ENCODE measurements around the gene TAF3. TPM values are rescaled to one million over a fixed set of nuclear protein-coding genes. Genes with fewer than 3 reads are reported as not detected.
A peak's percentile ranks its signal among the peaks of the same experiment; 100 is the strongest.

Gene TAF3
- total RNA-seq, 1 donor from 2014 or later, result 12.7 TPM

- no peak for DNase-seq
- no peaks in the 10 kb centered on the region for H3K36me3 ChIP-seq
- H3K9me3 ChIP-seq (replicated peaks), result no peaks in the 10 kb centered on the region
- peaks cover 100% of the 10 kb centered on the region for H3K27me3 ChIP-seq (ENCODE audit: low read depth)
- intact Hi-C loops (cut with micrococcal nuclease), result no loop called here
- no peak overlapping the region for H3K27ac ChIP-seq (replicated peaks)
- peaks cover 38% of the 10 kb centered on the region for H3K4me1 ChIP-seq
- no peak overlapping the region for H3K4me3 ChIP-seq
- no peak for TF ChIP-seq CTCF (IDR thresholded peaks at IDR 0.05; ENCODE audit: borderline replicate concordance)
These were observed 224.6 kb downstream of the TAF3 start for GRCh38 chr10:8042721-8043568.

GRCh38 chr10:8043569-8044306, 225.4 kb downstream of the TAF3 start:
- DNase-seq, result no peak
- Histone ChIP-seq H3K4me1 (peaks cover 41% of the 10 kb centered on the region), H3K36me3 (no peaks in the 10 kb centered on the region), H3K4me3 (no peak overlapping the region), H3K27me3 (ENCODE audit: low read depth) (peaks cover 100% of the 10 kb centered on the region), H3K27ac (replicated peaks) (no peak overlapping the region), H3K9me3 (replicated peaks) (no peaks in the 10 kb centered on the region)
- intact Hi-C loops (cut with micrococcal nuclease), result no loop called here
- no peak for TF ChIP-seq CTCF (IDR thresholded peaks at IDR 0.05; ENCODE audit: borderline replicate concordance)

GRCh38 chr10:8044331-8044907, 226.1 kb downstream of the TAF3 start:
- no peak for TF ChIP-seq CTCF (IDR thresholded peaks at IDR 0.05; ENCODE audit: borderline replicate concordance)
- intact Hi-C loops (cut with micrococcal nuclease), result no loop called here
- peak overlapping the region; percentile 55 for H3K4me3 ChIP-seq
- DNase-seq, result no peak
- H3K27ac ChIP-seq (replicated peaks), result no peak overlapping the region
- H3K27me3 ChIP-seq (ENCODE audit: low read depth), result peaks cover 100% of the 10 kb centered on the region
- peaks cover 48% of the 10 kb centered on the region for H3K4me1 ChIP-seq
- H3K36me3 ChIP-seq, result no peaks in the 10 kb centered on the region
- no peaks in the 10 kb centered on the region for H3K9me3 ChIP-seq (replicated peaks)

- no peak for TF ChIP-seq CTCF (IDR thresholded peaks at IDR 0.05; ENCODE audit: borderline replicate concordance)
- H3K36me3 ChIP-seq, result no peaks in the 10 kb centered on the region
- no peaks in the 10 kb centered on the region for H3K9me3 ChIP-seq (replicated peaks)
- H3K4me1 ChIP-seq, result peaks cover 55% of the 10 kb centered on the region
- peak overlapping the region; percentile 55 for H3K4me3 ChIP-seq
- H3K27ac ChIP-seq (replicated peaks), result no peak overlapping the region
- DNase-seq, result no peak
- peaks cover 100% of the 10 kb centered on the region for H3K27me3 ChIP-seq (ENCODE audit: low read depth)
- intact Hi-C loops (cut with micrococcal nuclease), result no loop called here
These were observed 226.8 kb downstream of the TAF3 start for GRCh38 chr10:8044908-8045725.
